ENCODE data around the gene FNBP1.
A peak's percentile ranks its signal among the peaks of the same experiment; 100 is the strongest.
"Not testable (repeated sequence)": the region's sequence is repeated elsewhere in the genome, so short reads cannot be mapped to it uniquely, and the experiment has no call there.

FNBP1 gene

DNA sequence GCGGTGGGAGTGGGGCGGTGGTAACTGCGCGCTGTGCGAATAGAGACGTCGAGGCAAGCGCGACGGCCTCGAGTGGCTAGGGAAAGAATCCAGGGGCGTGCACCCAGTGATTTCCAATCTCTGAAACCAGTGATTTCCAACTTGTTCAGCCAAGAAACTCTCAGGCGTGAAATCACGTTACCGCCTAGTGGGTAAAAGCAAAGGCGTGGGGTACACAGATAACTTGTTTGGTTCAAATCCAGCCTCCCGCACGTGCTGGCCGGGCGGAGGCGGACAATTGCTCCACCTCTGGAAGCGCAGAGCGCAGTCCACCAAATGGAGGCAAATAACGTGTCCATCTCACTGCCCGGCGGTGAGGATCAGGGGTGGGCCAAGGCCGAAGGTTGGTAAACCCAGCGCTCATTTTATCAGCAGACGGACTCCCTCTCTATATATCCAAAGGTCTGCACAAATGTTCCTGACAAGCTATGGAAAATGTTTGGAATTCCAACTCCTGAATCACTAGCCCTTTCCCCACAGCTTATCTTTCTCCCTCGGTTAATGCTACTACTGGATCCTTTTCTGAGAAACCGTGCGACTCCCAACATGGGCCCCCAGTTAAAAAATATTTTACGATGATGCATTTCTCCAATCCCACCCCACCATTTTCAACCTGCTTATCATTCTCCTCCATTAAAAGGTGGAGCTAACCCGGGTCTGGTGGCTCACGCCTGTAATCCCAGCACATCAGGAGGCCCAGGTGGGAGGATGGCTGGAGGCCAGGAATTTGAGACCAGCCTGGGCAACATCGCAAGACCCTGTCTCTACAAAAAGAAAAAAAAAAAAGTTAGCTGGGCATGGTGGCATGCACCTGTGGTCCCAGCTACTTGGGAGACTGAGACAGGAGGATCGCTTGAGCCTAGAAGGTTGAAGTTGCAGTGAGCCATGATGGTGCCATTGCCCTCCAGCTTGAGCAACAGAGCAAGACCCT is 950 bp upstream of the FNBP1 start:
- DNase-seq = no peak

DNA sequence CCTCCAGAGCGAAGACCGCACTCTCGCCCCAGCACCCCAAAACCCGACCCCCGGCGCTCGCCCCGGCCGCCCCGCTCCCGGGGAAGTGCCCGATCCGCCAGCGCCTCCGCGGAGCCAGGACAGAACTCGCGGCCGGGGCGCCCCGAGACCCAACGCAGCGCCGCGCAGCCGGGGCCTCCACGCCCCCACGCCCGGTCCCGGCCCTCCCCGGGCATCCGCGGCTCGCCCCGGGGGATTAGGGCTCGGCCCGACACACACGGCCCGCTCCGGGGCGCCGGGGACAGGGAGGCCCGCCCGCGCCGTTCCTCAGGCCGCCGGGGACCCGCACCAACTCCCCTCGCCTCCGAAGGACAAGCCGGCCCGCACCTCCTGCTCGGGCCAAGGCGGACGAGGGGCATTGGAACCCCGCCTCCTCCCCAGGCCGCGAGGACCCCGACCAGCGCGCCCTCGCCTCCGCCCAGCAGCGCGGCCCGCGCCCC is 544 bp downstream of the FNBP1 start:
- no peak for DNase-seq

DNA sequence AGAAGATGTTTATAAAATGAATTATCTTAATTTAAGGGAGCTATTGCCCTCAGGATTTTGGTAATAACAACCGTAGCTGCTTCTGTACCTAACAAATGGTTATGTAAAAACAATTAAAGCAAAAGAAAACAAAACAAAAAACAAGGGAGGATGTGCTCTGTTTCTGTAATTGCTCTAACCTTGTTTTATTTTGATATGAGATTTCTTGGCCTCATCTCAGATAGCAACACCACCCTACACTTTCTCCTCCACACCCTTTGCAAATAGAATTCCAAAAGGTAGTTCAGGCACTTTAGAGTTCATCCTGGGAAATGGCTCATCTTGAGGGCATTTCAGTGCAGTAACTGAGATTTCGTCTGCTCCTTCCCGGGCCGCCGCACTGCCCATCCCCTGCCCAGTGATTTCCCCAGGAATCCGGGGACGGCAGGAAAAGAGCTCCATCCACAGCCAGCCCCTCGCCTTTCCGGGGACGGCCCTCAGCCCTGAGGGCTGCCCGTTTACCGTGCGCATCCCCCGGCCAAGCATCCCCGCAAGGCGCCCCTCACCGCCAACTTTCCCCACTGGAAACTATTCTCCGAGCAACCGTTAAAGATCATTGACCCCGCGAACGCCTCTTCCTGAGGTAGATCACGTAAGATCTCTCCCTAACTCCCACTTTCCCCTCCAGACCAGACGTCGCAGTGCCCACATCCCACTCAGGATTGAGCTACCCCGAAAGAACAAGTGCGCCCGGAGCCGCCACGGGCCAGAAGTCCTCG is 1.2 kb downstream of the FNBP1 start:
- peak; percentile 72 for DNase-seq

DNA sequence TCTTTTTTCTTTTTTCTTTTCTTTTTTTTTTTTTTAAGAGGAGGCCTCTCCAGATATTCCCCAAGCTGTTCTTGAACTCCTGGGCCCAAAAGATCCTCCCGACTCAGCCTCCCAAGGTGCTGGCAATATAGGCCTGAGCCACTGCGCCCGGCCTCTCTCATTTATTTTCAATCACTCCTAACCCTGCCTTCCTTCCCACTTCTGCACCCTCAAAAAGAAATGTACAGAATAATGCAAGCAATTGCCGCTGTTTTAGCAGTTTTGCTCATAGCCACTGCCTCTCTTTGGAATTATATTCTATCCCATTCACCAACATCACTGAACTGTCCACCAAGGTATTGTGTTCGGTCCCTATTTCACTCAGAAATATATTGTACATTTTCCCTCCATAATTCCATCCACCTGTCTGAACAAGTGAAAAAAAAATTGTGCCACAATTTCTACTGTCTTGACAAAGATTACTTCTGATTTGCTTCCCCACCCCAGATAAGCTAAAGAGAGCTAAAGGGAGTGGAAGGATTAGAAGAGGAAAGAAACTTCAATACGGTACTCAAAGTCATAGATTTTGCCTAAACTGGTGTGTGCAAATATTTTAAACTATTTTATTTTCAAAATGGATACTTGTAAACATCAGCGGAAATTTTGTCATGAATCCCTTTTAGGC is 1.9 kb downstream of the FNBP1 start:
- DNase-seq = no peak

DNA sequence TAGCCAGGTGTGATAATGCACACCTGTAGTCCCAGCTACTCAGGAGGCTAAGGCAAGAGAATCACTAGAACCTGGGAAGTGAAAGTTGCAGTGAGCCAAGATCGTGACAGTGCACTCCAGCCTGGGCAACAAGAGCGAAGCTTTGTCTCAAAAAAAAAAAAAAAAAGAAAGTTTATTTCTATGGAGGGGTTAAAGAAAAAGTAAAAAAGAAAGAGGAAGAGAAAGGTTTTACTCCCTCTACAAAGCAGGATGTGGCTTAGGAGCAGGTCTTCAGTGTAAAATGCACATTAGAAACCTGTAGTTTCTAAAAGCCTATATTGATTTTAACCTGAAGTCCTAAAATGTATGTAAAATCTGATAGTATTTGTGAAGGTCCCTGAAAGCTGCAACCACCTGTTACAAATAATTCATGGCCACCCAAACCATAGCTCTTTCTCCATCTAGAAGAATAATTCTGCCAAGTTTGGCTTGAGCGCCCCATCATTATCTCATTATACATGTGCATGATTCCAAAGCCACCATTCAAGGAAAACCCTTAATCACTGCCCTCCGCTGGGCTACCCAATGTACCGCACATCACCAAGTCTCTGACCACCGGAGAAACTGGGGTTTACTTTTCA is 3.4 kb downstream of the FNBP1 start:
- DNase-seq = peak; percentile 22

DNA sequence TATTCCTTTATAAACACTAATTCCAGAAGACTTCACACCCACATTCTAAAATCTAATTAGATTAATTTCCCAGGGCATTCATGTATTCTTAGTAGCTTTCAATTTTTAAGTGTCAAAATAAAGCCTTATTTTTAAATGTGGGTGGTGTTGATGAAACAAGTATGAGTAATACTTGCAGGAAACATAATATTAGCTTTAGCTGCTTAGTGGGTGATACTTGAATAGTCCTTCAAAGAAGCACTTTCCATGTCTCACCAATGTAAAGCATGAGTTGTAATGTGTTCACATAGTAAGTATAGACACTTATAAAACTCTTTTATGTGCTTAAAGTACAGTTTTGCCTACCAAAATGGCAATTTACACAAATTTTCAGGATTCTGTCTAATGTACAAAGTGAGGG is 6.9 kb downstream of the FNBP1 start:
- no peak for DNase-seq

DNA sequence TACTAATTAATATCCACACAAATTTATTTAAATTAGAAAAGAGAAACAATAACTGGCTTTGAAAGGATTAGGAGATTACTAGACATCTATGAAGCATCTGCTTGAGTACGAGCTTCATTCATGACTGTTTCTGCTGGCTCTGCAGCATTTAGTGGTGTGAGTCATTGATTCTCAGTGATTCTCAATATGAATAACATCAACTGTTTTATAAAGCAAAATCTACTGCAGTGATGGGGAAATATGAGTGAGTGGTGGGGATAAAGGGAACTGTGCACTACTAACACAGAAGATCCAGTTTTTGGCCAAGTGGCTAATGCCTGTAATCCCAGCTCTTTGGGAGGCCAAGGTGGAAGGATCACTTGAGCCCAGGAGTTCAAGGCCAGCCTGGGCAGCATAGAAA is 8.4 kb downstream of the FNBP1 start:
- no peak for DNase-seq

DNA sequence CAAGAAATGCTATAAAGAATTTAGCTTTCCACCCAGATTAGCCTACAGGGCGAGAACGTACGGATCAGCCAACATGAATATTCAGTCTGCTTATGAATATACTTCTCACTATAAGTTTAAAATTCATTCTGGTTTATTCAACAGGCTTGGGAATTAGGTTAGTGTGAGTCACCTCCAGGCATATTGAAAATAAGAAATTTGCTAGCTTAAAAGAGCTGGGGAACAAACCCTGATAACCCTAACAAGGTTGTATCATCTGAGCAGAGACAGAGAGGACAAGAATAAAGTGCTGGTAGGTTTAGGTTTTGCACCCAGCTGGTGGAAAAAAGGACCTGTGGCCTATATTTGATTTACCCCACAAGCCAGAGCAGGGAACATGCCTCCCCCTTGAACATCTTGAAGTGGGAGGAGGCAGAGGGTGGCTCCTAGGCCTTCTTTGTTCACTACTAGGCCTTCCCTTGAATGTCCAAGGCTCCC is 12.3 kb downstream of the FNBP1 start:
- DNase-seq = no peak

DNA sequence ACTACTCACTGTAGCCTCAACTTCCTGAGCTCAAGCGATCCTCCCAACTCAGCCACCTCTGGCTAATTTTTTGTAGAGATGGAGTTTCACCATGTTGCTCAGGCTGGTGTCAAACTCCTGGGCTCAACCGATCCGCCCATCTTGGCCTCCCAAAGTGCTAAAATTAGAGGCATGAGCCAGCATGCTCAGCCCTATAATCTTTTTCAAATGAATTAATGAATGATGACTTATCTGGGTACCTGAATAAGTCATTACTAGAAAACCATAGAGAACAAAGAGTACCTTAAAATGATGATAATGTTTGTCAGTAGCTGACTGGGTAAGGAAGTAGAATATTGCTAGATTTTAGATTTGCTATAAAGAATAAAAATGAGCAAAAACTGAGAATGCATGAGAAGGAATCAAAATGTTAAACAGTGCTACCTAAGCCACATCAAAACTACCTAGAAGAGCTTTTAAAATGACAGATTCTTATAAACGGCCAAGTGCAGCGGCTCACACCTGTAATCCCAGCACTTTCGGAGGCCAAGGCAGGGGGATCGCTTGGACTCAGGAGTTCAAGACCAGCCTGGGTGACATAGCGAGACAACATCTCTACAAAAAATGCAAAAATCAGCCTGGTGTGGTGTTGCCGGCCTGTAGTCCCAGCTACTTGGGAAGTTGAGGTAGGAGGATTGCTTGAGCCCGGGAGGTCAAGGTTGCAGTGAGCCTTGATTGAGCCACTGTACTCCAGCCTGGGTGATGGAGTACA is 13.6 kb downstream of the FNBP1 start:
- DNase-seq = no peak

DNA sequence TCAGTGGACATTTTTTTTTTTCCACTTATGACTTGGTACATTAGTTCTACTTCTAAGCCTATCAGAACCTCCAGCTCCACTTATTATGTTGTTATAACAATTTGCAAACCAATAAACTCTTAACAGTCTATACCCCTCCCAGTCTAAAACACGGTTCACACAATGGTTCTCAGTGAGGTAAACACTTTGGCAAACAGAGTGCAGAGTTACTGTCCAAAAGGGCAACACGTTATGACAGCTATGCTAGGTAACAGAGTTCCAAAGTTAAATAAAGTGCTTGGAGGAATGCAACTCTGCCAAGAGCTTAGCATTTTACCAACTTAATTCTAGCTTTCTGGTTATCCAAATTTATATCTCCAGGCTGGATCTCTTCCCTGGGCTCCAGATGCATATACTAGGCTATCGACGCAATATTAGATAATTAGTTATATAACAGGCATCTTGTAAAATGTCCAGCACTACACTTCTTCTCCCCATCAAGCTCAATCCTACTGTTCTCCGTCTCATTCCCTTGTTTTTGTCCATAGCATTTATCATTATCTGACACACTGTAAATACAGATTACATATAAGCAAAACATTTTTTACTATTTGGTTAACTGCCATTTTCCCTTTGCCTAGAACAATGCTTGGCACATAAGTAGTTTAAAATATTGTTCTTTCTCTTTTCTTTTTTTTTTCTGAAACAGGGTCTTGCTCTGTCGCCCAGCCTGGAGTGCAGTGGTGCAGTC is 14.3 kb downstream of the FNBP1 start:
- DNase-seq = no peak

DNA sequence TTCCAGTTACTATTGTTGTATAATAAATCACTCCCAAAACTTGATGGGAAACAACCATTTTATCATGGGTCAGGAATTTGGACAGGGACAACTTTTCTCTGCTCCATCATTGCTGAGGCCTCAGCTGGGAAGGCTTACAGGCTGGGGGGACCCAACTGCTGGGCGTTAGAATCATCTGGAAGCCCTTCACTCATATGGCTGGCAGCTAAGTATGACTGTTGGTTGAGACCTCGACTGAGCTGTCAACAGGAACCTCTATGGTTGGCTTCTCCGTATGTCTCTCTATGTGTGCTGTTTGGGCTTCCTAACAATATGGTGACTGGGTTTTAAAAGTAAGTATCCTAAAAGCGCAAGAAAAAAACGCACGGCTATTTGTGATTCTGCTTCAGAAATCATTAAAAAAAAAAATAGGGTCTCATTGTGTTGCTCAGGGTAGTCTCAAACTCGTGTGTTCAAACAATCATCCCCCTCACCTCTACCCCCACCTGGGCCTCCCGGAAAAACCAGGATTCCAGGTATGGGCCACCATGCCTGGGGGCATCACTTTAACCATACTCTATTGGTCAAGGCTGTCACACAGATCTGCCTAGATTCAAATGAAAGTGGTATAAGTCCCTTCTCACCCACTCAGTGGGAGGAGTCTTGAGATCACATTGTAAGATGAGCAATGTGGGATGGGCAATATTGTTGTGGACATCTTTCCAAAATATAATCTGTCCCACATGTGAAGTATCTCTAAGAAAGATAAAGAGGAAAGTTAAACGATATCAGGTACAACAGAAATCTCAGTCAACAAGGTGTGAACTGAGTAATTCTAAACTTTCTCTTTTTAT is 15.2 kb downstream of the FNBP1 start:
- no peak for DNase-seq

DNA sequence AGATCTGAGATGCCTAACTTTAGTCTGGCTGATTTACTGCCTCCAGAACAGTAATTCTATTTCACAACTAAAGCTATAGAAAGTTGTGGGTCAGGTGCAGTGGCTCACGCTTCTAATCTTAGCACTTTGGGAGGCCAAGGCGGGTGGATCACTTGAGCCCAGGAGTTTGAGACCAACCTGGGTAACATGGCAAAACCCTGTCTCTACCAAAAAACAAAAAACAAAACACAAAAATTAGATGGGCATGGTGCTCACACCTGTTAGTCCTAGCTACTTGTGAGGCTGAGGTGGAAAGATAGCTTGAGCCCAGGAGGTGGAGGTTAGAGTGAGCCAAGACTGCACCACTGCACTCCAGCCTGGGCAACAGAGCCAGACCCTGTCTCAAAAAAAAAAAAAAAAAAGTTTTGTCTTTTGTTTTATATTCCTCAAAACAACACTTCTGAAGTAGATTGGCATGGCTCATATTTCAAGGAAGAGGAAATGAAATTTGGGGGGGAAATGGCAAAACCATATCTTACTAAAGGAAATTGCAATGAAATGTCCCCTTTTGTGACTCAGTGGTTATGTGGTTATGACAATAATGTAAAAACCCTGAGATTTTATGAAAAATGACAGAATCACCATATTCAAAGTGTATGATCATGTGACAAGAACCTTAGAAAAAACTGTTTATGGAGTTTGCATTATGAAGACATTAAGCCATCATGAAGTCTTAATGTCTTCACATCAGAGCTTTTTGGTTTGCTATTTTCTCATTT is 16.2 kb downstream of the FNBP1 start:
- no peak for DNase-seq

DNA sequence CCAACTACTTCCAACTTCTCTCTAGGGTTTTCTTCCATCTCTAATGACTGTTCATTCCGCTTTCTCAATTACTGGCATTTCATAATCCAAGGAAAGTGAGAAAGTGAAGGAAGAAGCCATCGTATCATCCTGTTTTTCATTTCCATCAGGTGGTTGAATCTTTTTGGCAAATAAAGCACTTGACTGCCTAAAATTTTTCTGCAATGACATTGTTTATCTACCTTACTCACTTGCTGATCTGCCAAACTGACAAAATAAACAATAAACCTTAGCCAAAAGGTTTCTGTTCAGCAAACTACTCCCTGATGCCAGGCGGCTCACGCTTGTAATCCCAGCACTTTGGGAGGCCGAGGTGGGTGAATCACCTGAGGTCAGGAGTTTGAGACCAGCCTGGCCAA is 18.4 kb downstream of the FNBP1 start:
- no peak for DNase-seq

DNA sequence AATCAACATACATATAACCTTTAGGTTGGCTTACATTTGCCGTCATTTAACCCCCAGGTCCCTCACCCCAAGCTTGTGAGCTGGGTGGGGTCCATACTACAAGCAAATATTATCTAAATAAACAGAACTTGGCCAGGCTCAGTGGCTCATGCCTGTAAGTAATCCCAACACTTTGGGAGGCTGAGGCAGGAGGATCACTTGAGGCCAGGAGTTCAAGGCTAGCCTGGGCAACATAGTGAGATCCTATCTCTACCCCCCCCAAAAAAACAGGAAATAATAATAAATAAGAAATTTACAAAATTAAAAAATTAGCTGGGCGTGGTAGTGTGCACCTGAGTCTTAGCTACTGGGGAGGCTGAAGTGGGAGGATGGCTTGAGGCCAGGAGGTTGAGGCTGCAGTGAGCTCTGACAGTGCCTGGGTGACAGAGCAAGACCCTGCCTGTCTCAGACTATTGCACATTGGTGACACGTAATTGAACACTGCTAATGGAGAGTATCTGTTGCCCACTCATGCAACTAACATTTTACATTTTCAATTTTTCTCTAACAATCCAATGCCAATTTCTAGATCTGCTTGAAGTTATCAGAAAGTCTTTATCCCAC is 18.9 kb downstream of the FNBP1 start:
- DNase-seq = no peak

DNA sequence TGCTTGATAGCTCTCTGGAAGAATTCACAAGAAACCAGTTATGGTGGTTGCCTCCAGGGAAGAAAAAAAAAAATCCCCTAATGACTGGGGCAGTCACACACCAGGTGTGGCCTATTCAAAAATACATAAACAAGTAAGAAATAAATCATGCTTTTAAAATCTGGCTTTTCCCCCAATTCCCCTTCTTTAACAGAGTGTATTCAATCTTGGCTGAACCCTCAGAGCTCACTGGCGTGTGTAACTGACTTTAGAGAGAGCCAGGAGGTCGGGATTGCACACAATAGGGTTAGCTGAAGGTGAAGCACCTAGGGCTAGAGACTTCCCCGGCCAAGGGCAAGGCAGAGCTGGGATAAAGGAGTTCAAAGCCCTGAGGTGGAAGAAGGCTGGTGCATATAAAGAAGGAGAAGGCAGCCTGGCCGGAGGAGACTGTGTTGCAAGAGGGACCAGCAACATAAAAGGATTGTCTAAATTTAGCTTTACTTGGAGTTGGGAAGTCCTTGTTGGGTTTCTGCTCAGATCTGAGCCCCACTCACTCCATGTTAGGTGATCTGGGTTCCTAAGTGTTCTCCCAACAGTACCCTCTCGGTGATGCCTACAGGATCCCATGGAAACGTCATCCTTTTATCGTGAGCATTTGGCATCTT is 19.7 kb downstream of the FNBP1 start:
- no peak for DNase-seq

DNA sequence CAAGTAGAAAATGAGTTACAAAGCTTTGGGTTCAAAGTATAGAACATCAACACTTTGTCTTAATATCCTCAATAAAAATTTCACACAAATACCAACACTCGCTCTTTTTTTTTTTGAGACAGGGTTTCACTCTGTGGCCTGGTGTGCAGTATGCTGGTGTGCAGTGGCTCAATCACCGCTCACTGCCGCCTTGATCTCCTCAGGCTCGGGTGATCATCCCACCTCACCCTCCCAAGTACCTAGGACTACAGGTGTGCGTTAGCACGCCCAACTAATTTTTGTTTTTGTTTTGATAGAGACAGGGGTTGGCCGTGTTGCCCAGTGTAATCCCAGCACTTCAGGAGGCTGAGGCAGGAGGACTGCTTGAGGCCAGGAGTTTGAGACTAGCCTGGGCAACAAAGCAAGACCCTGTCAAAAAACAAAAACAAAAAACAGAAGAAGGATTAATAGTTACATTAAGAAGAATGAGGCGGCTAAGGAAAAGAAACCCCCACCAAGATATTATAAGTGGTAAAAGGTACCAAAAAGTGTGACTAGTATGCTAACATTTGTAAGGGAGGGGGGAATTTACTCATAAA is 20.3 kb downstream of the FNBP1 start:
- no peak for DNase-seq

DNA sequence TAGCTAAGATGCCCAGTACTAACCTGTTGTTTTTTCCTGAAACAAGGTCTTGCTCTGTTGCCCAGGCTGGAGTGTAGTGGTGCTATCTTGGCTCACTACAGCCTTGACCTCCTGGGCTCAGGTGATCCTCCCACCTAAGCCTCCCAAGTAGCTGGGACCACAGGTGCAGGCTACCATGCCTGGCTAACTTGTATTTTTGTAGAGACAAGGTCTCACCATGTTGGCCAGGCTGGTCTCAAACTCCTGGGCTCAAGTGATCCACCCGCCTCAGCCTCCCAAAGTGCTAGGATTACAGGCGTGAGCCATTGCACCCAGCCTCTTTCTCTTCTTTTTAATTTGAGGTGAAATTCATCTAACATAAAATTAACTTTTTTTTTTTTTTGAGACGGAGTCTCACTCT is 21.1 kb downstream of the FNBP1 start:
- not testable (repeated sequence) for DNase-seq

DNA sequence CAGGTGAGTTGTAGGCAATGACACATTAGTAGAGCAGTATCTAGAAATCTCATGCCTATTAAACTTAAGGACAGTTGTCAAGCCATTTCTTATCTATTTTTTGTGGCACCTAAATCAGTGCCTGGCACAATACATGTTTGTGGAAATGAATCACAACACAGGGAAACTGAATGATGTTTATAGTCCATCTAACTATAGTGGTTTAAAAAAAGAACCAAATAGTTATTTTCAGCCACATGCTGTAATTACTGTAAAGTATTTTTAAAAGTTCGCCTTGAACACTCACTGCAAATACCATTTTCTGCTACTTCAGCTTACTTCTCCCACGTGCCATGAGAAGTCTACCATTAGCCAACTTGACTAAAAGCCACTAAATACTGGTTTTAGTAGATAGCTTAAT is 21.9 kb downstream of the FNBP1 start:
- no peak for DNase-seq
